Esophagus (tissue), 2 donors: ENCODE measurements around the gene ARHGAP33. TPM values are rescaled to one million over a fixed set of nuclear protein-coding genes. Genes with fewer than 3 reads are reported as not detected.

Experiments used
- H3K27ac ChIP-seq, 2 donors: one replicate each; pipeline ENCODE4 v1.5.1; 2013; ENCODE audit warnings: low read depth in 2 of 2, mild to moderate bottlenecking in 2 of 2, inconsistent platforms in 1 of 2, low read length in 1 of 2, moderate library complexity in 1 of 2
- H3K27me3 ChIP-seq, 2 donors: one replicate each; pipeline ENCODE4 v1.6.1; 2013; ENCODE audit warnings: low read length in 2 of 2, control low read depth in 1 of 2, mild to moderate bottlenecking in 1 of 2; ENCODE audit not compliant: insufficient read depth in 2 of 2, control insufficient read depth in 1 of 2
- H3K36me3 ChIP-seq, 2 donors: one replicate each; pipeline ENCODE4 v1.6.1; 2013; ENCODE audit warnings: low read length in 1 of 2; ENCODE audit not compliant: control insufficient read depth in 2 of 2, insufficient read depth in 2 of 2
- H3K4me1 ChIP-seq, 2 donors: one replicate each; pipeline ENCODE4 v1.6.1; 2013; ENCODE audit warnings: low read length in 1 of 2; ENCODE audit not compliant: control insufficient read depth in 2 of 2, insufficient read depth in 2 of 2
- H3K4me3 ChIP-seq, 2 donors: one replicate each; pipeline ENCODE4 v1.5.1; 2013; ENCODE audit warnings: low read length in 2 of 2, mild to moderate bottlenecking in 2 of 2, low read depth in 1 of 2, moderate library complexity in 1 of 2
- H3K9me3 ChIP-seq, 2 donors: one replicate each; pipeline ENCODE4 v1.6.1; 2013; ENCODE audit warnings: mild to moderate bottlenecking in 2 of 2, low read depth in 1 of 2, low read length in 1 of 2, moderate library complexity in 1 of 2; ENCODE audit not compliant: control insufficient read depth in 2 of 2, insufficient read depth in 1 of 2
- WGBS, 2 donors: extraction: QIAGEN DNeasy Blood & Tissue Kit; methylation state at CpG; one replicate each; pipeline ENCODE4 v1.1.7; 2013; 5-methylcytosine and 5-hydroxymethylcytosine counted together
- polyA plus RNA-seq, 2 donors: library from polyadenylated mRNA; stranded (reverse); fragments of 200-250 nt; gene quantifications; one replicate each; pipeline ENCODE4 v1.2.3, GENCODE V29; 2013
- donor health status: healthy with polysubstance abuse.
- donor health status: Bipolar disorder and iron deficiency.

Gene ARHGAP33
- polyA plus RNA-seq, 2 donors, result 5.7 to 20.8 TPM

DNA sequence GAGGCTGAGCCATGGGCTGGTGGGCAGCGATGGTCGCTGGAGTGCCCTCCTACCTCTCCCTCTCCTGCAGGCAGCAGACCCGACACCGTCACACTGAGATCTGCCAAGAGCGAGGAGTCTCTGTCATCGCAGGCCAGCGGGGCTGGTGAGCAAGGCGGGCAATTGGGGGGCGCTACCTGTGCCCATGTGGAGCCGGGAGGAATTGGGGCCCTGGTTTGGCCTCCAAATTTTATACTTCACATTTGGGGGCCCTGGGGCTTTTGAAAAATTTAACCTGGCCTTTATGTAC, 9.9 kb downstream of the ARHGAP33 start:
- Histone ChIP-seq H3K27me3 (no peaks in the 10 kb centered on the region), H3K36me3 (peaks cover 0 to 16% of the 10 kb centered on the region in 2 donors), H3K27ac (no peak overlapping the region), H3K9me3 (no peaks in the 10 kb centered on the region), H3K4me1 (peaks cover 0 to 2% of the 10 kb centered on the region in 2 donors), H3K4me3 (no peak overlapping the region)
- 90 to 92% methylated on average over 10 of the region's 10 CpGs for WGBS, 2 donors

DNA sequence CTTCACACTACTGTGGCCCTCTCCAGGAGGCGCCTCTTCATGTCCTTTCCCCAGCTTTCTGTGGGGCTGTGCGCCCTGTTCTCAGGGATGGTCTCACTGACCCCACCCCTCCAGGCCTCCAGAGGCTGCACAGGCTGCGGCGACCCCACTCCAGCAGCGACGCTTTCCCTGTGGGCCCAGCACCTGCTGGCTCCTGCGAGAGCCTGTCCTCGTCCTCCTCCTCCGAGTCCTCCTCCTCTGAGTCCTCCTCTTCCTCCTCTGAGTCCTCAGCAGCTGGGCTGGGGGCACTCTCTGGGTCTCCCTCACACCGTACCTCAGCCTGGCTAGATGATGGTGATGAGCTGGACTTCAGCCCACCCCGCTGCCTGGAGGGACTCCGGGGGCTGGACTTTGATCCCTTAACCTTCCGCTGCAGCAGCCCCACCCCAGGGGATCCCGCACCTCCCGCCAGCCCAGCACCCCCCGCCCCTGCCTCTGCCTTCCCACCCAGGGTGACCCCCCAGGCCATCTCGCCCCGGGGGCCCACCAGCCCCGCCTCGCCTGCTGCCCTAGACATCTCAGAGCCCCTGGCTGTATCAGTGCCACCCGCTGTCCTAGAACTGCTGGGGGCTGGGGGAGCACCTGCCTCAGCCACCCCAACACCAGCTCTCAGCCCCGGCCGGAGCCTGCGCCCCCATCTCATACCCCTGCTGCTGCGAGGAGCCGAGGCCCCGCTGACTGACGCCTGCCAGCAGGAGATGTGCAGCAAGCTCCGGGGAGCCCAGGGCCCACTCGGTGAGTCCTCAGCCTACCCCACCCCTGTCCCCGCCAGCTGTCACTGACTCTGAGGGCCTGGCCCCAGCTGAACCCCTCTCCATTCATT, 11.2 kb downstream of the ARHGAP33 start:
- WGBS, 2 donors, result 85 to 91% methylated on average over 29 to 31 of the region's 31 CpGs
- no peak overlapping the region for H3K27ac ChIP-seq
- H3K4me1 ChIP-seq, result peaks cover 0 to 2% of the 10 kb centered on the region in 2 donors
- no peaks in the 10 kb centered on the region for H3K9me3 ChIP-seq
- peaks cover 0 to 8% of the 10 kb centered on the region in 2 donors for H3K36me3 ChIP-seq
- no peak overlapping the region for H3K4me3 ChIP-seq
- H3K27me3 ChIP-seq, result no peaks in the 10 kb centered on the region

DNA sequence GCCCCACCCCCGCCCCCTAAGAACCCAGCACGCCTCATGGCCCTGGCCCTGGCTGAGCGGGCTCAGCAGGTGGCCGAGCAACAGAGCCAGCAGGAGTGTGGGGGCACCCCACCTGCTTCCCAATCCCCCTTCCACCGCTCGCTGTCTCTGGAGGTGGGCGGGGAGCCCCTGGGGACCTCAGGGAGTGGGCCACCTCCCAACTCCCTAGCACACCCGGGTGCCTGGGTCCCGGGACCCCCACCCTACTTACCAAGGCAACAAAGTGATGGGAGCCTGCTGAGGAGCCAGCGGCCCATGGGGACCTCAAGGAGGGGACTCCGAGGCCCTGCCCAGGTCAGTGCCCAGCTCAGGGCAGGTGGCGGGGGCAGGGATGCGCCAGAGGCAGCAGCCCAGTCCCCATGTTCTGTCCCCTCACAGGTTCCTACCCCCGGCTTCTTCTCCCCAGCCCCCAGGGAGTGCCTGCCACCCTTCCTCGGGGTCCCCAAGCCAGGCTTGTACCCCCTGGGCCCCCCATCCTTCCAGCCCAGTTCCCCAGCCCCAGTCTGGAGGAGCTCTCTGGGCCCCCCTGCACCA, 11.9 kb downstream of the ARHGAP33 start:
- WGBS, 2 donors, result 88 to 93% methylated on average over 13 to 15 of the region's 15 CpGs
- H3K27me3 ChIP-seq, result no peaks in the 10 kb centered on the region

DNA sequence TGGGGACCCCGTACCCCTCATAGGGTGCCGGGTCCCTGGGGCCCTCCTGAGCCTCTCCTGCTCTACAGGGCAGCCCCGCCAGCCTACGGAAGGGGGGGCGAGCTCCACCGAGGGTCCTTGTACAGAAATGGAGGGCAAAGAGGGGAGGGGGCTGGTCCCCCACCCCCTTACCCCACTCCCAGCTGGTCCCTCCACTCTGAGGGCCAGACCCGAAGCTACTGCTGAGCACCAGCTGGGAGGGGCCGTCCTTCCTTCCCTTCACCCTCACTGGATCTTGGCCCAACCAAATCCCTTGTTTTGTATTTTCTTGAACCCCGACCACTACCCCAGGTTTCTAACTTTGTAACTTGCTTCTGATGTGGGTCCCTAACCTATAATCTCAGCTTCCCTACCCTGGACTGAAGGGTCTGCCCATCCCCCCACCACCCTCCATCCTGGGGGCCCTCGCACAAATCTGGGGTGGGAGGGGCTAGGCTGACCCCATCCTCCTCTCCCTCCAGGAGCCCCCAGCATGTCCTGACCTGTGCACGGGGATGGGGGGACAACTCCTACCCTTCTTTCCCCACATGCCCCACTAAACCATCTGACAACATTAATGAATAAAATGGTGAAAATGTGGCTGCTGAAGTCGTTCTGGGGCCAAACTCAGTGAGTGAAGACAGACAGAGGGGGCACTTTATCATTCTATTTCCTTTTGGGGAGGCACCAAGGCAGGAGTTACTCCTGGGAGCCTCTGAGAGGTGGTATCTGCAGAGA, 13.0 kb downstream of the ARHGAP33 start:
- Histone ChIP-seq H3K27ac (no peak overlapping the region), H3K4me1 (peaks cover 0 to 2% of the 10 kb centered on the region in 2 donors), H3K27me3 (no peaks in the 10 kb centered on the region), H3K9me3 (no peaks in the 10 kb centered on the region), H3K4me3 (no peak overlapping the region), H3K36me3 (peaks cover 0 to 2% of the 10 kb centered on the region in 2 donors)
- WGBS, 2 donors, result 78 to 84% methylated on average over 12 of the region's 12 CpGs

More for the DNA sequence above, 11.9 kb downstream of the ARHGAP33 start:
- Histone ChIP-seq H3K27ac (no peak overlapping the region), H3K9me3 (no peaks in the 10 kb centered on the region), H3K4me1 (peaks cover 0 to 2% of the 10 kb centered on the region in 2 donors), H3K4me3 (no peak overlapping the region), H3K36me3 (peaks cover 0 to 5% of the 10 kb centered on the region in 2 donors)

DNA sequence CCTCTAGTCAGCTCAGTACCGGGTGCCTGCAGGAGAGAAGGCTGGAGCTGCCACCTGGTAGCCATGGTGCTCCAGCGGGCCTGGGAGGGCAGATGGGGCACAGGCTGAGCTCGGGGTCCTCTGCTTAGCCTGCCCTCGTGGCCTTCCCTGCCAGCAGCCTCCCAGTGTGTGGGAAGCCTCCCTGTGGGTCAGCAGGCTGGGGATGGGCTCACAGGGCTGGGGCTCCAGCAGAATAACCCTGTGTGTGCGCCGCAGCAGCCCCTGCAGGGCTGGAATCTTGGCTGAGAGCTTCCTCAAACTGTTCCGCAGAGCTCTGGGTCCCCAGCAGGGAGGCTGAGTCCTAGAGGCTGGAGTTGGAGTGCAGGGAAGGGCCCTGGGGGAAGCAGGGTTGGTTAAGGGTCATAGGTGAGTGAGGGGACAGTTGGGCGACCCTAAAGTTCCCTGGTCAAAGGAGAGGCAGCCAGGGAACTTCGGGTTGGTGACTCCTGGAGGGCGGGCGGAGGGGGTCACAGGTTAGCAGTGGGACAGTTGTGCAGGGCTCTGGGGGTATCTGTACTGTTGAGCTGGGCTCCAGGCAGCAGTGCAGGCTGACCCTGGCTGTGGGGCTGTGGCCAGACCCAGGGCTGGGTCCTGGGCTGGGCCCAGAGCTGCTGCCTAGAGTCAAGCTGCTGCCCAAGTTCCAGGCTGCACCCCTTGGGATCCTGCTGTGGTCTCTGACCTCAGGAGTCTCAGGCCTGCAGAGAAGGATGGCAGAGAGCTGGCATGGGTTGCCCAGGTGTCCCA, 14.0 kb downstream of the ARHGAP33 start:
- Histone ChIP-seq H3K4me1 (peaks cover 0 to 2% of the 10 kb centered on the region in 2 donors), H3K9me3 (no peaks in the 10 kb centered on the region), H3K27me3 (no peaks in the 10 kb centered on the region), H3K27ac (no peak overlapping the region), H3K4me3 (no peak overlapping the region), H3K36me3 (peaks cover 0 to 2% of the 10 kb centered on the region in 2 donors)
- 82 to 86% methylated on average over 11 of the region's 11 CpGs for WGBS, 2 donors

DNA sequence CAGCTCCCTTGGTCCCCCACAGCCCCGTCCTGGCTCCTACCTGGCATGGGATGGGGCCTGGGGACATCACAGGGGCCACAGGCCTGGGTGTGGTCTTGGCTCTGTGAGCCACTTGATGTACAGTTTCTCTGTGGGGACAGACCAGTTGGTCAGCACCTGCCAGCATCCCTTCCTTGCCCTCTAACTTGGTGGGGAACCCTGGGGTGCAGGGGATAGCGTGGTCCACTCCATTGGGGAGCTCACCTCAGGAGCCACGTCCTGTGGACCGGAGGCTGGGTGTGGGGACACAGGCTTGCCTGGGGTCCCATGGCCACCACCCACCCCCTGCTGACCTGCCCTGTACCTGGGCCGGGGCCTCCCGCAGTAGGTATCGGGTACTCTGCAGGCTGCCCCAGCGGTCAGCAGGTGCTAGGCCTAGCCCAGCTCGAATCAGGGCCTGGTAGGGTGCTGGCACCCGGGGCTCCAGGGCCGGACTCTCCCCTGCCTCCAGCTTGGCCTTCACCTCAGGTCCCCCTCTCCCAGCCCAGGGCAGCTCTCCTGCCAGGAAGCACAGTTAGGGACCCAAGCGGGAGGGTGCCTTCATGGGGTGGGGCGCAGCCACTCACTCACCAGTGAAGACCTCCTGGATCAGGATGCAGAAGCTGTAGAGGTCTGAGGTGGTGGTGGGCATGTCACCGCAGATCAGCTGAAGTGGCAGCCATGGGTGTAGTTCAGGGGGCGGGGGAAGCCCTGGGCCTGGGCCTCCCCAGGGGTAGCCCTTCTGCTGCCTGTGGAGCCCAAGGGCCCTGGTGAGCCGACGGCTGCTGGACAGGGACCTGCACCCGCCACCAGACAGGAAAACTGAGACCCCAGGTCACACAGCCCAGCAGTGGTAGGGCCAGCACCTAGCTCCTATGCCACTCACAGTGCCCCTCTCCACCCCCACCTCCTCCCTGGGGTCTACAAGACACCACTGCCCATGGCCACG, 14.9 kb downstream of the ARHGAP33 start:
- Histone ChIP-seq H3K9me3 (no peaks in the 10 kb centered on the region), H3K27ac (no peak overlapping the region), H3K4me3 (no peak overlapping the region), H3K36me3 (peaks cover 0 to 2% of the 10 kb centered on the region in 2 donors), H3K27me3 (no peaks in the 10 kb centered on the region), H3K4me1 (no peaks in the 10 kb centered on the region)
- 82 to 89% methylated on average over 19 of the region's 19 CpGs for WGBS, 2 donors

DNA sequence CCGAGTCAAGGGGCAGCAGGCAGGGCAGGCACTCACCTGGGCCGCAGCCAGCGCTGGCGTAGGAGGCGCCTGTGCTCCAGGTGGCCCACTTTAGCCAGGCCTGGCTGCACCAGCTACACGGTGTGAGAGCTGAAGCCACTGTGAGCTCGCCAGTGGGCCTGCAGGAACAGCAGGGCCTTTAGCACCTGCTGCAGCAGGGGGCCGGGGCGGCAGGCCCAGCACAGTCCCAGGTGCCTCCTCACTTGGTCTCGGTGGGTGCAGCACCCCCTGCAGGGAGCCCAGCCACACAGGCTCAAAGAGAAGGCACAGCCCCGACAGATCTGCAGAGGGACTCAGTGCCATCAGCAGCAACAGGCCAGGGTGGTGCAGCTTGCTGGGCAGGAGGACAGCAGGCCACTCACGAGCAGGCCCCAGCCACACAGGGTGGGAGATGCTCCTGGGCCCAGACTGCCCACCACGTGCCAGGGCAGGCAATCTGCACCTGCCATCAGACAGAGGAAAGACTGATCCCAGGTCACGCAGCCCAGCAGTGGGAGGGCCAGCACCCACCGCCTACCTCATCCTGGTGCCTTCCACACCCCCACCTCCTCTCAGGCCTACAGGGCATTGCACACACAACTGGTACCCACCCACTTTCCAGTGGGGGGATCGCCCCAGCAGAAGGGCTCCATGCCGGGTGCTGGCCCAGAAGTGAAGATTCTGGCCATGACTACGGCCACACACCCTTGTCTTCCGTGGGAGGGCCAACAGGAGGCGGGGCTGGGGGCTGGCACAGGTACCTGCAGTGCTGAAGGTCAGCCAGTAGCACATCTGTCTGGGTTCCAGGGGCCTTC, 15.8 kb downstream of the ARHGAP33 start:
- no peaks in the 10 kb centered on the region for H3K9me3 ChIP-seq
- no peaks in the 10 kb centered on the region for H3K4me1 ChIP-seq
- no peak overlapping the region for H3K4me3 ChIP-seq
- peaks cover 0 to 2% of the 10 kb centered on the region in 2 donors for H3K36me3 ChIP-seq
- H3K27me3 ChIP-seq, result no peaks in the 10 kb centered on the region
- no peak overlapping the region for H3K27ac ChIP-seq
- 56 to 58% methylated on average over 19 to 20 of the region's 20 CpGs for WGBS, 2 donors

DNA sequence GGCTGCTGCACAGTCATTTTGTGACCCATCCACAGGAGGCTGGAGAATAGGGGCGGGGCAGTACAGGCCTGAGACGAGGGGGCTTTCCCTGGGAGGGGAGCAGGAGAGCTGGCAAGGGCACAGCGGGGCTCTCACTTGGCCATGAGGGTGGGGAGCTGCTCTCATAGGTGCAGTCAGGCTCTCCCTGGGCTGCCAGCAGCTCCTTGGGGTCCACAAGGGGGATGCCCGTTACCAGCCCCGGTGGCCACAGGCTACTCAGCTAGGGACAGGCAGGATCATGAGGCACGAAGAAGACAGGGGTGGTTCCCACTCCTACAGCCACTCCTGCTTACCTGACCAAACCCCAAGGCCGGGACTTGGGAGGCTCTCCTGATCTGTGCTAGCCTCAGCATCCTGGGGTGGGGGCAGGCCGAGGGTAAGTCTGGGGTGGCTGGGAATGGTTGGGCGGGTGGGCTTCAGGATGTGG, 16.5 kb downstream of the ARHGAP33 start:
- 82 to 87% methylated on average over 9 of the region's 9 CpGs for WGBS, 2 donors
- no peaks in the 10 kb centered on the region for H3K9me3 ChIP-seq
- no peak overlapping the region for H3K4me3 ChIP-seq
- no peaks in the 10 kb centered on the region for H3K4me1 ChIP-seq
- no peak overlapping the region for H3K27ac ChIP-seq
- H3K36me3 ChIP-seq, result peaks cover 0 to under 1% of the 10 kb centered on the region in 2 donors
- peaks cover 0 to 3% of the 10 kb centered on the region in 2 donors for H3K27me3 ChIP-seq
